Measurements from ENCODE around the gene OR6J1. TPM values are rescaled to one million over a fixed set of nuclear protein-coding genes. Genes with fewer than 3 reads are reported as not detected.
"Not testable (repeated sequence)": the region's sequence is repeated elsewhere in the genome, so short reads cannot be mapped to it uniquely, and the experiment has no call there.

Gene OR6J1
- total RNA-seq, 1 donor from 2014 or later, result not detected

DNA sequence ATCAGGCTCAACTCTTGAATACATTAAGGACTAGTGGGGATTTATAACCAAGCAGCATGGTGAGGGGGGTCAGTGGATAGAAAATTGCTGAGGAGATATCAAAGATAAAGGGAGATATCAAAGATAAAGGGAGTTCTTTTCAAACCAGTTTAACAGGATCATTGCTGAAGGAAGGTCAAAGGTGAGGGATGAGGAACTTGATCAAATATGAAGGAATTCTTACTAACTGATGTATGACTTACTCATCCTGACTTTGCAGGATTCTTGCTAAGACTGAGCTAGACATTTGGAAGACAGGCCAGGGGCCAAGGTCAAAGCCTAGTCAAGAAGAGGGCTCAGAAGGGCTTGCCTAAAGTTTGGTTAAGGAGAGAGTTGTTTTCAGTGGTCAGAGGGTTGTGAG, 41.3 kb downstream of the OR6J1 start:
- DNase-seq, result no peak

DNA sequence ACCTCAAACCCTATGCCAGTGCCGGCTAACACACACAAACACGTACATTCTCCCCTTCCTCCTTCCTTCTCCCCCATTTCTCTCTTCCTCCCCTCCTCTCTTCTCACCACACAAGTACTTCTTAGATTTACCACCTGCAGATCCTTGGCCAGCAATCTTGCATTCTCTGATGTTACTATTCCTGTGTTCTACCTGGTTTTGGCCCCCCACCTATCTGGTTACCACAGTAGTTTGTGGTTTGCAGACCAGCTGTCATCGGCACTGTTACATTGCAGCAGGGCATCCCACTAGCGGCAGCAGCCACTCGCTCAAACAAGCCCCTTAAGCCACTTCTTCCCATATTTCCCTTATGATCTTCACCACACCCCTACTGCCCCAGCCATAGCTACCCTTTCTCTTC, 42.2 kb downstream of the OR6J1 start:
- DNase-seq, result no peak

DNA sequence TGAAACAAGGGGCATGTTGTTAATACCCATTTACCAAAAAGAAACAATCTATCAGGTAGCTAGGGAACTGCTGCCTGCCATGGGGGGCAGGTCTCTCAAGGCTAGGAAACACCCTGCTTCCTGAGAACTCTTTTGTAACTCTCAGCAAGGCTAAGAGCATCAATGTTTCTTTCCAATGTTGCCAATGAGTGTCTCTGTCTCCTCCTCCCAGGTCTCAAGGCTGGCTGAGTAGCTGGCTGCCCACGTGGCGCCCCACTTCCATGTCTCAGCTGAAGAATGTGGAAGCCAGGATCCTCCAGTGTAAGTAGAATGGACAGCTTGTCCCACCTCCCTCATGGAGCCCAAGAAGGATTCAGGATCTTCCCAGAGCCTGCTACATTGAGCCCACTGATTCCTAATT, 42.7 kb downstream of the OR6J1 start:
- no peak for DNase-seq

DNA sequence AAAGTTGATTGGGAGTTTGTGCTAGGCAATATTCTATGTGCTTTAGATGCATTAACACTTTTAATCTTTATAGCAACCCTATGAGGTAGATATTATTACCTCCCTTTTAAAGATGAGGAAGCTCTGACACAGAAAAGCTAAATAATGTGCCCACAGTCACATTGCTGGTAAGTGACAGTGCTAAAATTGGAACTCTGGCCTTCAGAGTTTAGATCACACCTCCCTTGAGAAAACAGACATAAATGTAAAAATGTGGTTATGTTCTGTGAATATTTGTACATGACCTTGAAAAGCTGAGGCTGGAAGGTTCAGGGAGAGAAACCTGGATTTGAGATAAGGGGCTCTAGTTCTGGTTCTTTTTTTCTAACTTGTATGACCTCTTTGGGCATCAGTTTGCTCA, 44.1 kb downstream of the OR6J1 start:
- DNase-seq, result no peak

DNA sequence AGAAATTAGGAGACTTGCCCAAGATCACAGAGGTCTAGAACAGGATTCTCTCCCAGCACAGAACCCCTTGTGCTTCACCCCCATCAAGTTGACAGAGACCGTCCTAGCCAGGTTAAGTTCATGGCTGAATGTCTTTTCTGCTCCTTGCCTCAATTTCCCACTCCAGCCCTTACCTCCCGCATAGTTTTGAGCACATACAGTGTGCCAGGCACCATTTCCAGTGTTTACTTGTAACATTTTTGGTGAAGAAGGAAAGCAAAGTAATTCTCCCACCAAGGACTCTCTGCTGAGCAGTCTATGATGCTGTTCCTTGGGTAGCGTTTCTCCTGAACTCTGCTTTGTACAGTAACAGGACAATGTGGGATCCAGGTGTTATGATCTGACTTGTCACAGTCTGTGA, 44.8 kb downstream of the OR6J1 start:
- DNase-seq, result no peak

DNA sequence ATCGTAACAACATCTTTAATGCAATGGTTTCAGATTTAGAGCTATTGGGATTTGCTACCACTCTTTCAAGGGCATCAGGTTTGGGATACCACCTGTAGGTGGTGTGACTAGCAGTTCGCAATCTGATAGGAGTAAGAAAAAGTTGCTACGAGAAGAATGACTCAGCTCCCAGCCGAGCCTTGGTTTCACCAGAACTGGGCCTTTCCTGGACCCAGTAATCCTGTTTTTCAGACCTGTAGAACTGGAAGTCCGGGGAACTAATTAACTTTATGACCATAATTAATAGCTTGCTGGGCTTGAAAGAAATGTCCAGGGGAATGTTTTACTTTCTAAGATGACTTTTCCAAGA, 45.3 kb downstream of the OR6J1 start:
- DNase-seq, result no peak

DNA sequence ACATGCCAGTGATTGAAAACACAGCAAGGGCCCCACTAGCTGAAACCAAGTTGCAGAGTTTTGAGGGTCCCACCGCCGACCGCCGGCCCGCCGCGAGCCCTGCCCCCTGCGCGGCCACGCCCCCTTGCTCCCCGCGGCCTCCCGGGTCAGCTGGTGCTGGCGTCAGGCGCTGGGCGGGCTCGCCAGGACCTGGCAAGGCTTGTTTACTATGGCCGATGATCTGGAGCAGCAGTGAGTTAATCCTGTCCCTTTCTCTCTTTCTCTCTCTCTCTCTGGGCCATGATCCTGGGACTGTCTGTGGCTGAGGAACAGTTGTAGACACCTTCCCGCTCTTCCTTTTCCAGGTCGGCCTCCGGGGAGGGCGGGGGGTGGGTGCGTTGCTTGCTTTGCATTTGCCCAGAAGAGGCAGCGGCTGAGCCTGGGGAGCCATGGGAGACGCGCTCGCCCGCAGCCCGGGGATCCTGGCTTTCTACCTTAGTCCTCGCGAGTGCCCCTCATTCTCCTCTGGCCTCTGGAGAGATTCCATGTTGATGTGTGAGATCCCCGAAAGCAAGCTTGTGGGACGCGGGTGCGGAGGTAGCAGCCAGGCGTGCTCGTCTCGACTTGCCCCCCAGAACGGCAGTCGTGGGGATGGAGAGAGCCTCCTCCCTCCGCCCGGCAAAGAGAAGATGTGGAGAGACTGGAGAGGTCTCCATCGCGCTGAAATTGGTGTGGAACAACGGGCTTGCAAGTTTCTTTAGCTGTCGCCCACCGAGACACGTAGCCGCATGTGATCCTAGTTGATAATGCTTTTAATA, 45.9 kb downstream of the OR6J1 start, which contains the start of gene ABHD4:
ABHD4 (plus strand) TSS at position 202 of the 797 bp plus-strand sequence; CDS start at position 209, 7 bp downstream.
- peak; percentile 35 for DNase-seq

DNA sequence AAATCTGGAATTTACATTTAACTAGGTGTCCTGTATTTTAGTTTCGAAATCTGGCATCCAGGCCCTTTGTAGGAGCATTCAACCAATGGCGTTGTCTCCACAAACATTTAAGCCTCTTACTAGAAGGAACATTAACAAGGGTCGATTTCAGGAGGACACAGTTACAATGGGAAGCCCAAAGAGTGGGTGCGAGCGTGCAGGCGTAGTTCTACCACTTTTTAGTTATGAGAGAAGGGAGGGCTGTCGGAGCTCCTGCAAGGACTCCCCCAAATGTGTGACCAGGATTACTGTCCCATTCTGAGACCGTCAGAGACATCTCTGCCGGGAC, 46.4 kb downstream of the OR6J1 start:
- no peak for DNase-seq

DNA sequence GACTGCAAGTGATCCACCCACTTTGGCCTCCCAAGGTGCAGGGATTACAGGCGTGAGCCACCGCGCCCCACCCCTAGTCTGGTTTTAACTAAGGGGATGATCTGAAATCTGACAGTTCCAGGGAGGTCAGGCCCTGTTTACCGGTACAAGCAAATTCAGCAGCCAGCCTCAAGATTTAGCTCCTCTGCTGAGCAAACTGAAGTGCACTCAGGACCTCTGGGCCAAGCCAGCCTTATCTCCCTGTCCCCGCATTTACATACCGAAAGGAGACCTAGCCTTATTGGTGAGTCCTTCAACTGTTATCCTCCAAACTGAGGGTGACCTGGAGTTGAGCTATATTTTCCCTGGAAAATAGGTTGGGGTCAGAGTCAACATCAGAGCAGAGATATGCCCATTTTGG, 46.9 kb downstream of the OR6J1 start:
- DNase-seq, result no peak

DNA sequence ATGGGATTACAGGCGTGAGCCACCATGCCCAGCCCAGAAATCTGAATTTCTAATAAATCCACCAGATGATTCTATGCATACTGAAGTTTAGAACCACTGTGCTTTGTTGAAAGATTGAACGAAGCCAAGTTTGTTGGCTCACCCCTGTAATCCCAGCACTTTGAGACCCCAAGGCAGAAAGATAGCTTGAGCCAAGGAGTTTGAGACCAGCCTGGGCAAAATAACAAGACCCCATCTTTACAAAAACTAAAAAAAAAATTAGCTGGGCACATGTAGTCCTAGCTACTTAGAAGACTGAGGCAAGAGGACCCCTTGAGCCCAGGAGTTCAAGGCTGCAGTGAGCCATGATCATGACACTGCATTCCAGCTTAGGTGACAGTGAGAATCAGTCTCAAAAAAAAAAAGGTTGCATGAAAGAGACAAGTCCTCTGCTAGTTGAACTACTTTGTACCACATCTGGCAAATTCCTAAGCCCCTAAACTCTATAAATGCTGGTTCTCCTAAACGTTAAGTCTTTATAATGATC, 47.7 kb downstream of the OR6J1 start:
- no peak for DNase-seq

DNA sequence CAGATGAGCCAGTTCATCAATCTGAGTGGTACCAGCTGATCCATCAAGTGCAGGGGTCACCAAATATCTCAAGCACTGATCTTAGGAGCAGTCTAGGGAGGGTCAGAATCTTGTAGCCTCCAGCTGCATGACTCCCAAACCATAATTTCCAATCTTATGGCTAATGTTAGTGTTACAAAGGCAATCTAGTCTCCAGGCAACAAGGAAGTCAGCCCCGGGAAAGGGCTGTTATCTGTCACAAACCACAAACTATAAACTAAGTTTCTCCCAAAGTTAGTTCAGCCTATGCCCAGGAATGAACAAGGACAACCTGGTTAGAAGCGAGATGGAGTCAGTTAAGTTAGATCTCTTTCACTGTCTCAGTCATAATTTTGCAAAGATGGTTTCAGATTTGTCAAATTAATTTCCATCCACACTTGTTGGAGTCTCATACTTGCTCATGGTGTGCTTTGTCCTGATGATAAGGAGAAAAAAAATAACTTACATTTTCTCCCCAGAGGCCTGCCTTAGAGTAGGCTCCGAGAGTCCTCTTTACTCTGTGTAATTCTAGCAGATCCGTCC, 49.9 kb downstream of the OR6J1 start:
- no peak for DNase-seq

DNA sequence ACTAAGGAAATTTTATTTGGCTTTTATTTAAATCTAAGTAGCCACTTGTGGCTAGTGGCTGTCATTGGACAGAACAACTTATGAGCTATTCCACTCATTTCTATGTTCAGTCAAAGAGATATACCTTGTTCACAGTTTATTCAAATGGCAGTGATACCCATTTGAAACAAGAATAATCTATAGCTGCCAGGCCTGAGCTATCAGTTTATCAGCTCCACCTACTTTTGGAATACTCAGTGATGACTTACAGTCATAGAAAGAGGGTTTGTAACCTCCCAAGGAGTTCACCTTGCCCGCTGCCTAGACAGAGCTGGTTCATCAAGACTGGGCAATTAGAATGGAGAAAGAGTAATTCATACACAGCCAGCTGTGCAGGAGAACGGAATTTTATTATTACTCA, 50.6 kb downstream of the OR6J1 start:
- no peak for DNase-seq

DNA sequence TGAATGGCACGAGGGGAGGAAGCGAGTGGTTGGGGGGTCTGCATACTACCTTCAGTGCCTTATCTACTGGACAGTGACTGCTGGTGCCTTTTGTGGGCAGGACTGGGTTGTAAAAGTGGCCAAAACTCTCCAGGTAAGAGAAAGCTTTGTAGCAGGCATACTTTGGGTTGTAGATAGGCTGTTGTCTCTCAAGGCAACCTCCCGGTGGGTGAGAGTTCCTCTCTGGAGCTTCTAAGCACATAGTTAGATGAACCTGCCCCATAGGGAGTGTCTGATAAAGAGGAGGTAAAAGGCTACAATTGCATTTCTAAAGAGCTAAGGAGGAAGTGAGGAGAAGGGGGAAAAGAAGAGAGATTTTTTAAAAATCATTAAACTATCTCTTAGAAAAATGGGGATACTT, 51.0 kb downstream of the OR6J1 start:
- no peak for DNase-seq

DNA sequence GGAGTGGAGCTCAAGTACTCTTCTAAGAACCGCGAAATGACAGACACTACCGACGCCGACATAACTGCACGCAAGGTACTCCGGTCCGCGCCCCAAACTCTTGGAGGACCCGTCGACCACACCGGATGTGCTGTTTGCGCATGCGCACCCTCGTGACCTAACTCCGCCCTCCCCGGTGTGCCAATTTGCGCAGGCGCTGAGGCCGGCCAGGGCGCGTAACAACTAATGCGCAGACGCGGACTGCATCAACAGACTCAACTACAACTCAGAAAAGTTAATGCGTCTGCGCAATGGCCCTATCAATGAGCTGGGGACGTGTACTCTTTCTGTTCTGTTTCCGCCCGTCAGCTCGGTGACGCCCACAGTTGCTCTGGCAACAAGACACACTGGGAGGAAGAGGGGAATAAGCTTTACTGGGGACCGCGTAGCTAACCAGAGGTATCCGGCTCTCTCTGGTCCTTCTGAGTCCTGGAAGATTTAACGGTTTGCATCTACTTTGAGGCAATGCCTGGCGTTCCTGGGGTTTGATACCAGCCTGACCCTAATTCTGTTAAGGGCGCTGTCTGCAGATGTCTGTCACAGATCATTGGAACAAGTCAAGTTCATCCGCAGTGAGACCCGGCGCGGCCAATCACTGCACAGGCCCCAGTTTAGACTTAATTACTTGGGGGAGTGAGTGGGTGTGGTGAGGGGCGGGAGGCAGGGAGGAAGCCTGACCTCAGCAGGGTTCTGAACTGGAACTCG, 54.9 kb downstream of the OR6J1 start, which contains the start of gene DAD1:
DAD1 (minus strand) TSS at position 129 of the 744 bp plus-strand sequence; CDS start at position 62, 67 bp downstream.
- peak; percentile 100 for DNase-seq

DNA sequence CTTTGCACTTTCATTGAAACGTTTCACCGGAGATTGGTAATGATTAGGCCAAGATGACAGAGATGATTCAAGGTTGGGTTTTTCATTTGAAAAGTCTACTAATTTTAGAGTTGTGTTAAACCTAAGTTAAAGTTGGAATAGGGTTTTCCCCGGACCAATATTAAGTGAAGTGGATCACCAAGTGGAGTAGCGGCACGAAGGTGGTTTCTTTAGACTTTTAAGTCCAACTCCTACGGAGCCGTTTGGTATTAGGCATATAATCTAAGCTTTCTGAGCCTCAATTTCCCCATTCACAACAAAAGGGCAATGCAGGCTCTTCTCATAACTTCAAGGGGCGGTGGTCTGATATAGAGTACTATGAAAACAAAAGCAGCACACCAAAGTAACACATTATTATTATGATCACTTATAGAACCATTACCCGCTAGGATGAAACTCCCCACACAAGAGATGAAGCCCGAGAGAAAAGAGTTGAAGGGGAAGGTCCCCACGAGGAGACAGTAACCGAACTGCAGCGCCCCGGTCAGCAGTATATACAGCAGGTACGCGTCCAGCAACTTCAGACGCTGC, 55.5 kb downstream of the OR6J1 start:
- DNase-seq, result no peak

DNA sequence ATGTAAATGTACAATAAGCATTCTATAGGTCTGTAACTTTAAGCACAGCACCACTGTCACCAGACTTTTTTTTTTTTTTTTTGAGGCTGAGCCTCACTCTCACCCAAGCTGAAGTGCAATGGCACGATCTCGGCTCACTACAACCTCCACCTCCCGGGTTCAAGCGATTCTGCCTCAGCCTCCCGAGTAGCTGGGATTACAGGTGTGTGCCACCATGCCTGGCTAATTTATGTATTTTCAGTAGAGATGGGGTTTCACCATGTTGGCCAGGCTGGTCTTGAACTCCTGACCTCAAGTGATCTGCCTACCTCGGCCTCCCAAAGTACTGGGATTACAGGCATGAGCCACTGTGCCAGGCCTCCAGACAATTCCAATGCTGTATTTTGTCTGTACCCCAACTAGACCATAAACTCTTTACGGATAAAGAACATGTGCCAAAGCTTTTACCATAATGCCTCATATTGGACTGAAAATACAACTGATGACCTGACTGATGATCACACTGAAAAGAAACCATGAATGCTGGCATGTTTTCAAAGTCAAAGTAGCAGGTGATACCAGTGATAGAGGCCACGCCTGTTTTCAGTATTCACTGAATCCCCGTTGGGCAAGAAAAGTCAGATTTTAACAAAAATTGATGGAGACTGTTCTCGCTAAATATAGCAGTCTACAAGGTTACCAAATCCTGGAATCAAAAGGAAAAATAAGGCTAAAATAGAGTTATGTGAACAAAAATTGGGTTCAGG, 56.3 kb downstream of the OR6J1 start:
- DNase-seq, result not testable (repeated sequence)

DNA sequence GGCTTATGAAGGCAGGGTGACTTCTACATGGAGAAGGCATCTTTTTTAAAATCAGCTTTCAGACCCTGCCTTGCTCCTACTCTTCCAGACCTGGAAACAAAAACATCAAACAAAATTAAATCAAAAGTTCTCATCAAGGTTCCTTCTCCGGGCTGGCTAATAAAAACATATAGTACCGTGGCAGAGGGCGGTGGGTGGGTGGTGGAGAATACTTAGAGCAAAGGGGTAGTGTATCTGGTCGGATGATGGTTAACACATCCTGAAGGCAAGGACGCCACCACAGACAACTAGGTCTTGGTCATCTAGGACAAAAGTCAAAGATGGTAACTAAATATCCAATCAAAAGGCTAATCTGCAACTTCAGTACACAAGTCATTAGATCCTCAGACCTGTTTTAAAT, 56.9 kb downstream of the OR6J1 start:
- DNase-seq, result no peak

DNA sequence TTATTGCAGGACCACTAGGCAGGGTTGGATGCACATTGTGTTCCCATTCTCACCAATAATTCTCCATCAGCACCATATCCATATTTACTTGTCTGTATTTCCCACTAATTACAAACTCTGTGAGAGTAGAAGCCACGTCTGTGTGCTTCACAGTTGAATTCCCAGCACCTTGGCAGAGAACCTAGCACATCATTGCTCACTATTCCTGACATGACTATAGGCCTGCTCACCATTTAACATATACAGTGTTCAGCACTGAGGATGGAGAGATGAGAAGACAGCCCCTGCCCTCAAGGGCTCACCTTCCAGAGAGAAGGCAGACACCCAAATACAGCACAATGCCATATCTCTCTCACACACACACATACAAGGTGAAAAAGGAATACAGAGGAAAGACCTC, 60.2 kb downstream of the OR6J1 start:
- DNase-seq, result no peak

Data from skin of body (tissue), 2 donors.